Activated T-cell treated with anti-CD3 and anti-CD28 coated beads, Interleukin-2, amount 50 U/mL, for 1 hour (primary cell): Measurements from ENCODE around the gene BEST2.
"Not testable (repeated sequence)": the region's sequence is repeated elsewhere in the genome, so short reads cannot be mapped to it uniquely, and the experiment has no call there.

Experiments used
- DNase-seq: peaks from one replicate; pipeline ENCODE4 v3.0.0-alpha.2; 2020

Gene BEST2

DNA sequence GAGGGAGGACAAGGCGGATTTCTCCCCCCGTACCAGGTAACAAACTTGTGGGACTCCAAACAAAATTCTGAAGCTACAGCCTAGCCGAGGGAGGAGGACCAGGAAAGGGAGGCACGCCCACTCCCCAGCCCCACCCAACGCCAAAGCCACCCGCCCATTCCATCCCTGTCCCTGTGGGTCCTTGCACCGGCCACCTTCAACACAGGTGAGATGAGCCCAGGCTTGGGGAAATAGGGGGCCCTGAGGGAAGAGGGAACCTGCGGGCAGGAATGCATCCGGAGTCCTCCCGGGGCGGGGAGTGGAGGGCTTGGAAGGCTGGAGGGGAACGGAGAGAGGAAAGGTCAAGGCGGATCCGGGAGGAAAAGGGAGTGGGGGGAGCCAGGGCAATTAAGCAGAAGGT lies at the start of gene BEST2:
Gene BEST2 (plus strand): TSS at position 157 of the 400 bp plus-strand sequence. CDS start 802 bp downstream, outside the sequence.
- DNase-seq = no peak

DNA sequence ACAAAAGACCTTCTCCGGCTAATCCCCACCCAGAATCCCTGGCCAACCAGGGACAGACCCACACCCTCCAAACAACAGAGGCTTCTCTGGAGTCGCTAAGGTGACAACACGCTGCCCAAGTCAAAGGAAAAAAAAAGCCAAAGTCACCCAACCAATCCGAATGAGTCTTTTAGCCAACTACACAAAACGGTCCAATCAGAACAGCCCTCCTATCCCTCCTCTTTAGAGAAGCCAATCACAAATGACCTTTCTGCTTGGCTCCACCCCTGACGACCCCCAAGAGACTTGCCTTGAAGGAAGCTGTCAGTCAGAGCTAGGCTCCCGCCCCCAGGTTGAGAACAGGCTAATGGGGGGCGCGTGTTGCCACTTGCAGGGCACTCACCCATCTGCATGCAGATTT lies 48.5 kb upstream of the BEST2 start:
- no peak for DNase-seq

DNA sequence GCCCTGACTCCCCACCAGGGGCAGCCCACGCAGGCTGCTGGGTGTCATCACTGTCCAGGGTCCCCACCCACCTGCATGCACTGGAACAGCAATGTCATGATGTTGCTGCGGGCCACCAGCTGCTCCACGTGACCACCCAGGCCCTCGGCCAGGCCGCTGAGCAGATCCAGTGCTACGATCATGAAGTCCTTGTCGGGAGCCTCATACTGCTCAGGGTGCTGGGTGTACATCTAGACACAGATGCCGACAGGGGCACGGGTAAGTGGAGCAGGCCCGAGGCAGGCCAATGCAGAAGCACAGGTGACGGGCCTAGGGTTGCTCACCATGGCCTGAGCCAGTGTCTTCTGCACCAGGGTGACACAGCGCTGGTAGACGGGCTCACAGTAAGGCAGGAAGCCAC lies 46.4 kb upstream of the BEST2 start:
- DNase-seq = no peak

DNA sequence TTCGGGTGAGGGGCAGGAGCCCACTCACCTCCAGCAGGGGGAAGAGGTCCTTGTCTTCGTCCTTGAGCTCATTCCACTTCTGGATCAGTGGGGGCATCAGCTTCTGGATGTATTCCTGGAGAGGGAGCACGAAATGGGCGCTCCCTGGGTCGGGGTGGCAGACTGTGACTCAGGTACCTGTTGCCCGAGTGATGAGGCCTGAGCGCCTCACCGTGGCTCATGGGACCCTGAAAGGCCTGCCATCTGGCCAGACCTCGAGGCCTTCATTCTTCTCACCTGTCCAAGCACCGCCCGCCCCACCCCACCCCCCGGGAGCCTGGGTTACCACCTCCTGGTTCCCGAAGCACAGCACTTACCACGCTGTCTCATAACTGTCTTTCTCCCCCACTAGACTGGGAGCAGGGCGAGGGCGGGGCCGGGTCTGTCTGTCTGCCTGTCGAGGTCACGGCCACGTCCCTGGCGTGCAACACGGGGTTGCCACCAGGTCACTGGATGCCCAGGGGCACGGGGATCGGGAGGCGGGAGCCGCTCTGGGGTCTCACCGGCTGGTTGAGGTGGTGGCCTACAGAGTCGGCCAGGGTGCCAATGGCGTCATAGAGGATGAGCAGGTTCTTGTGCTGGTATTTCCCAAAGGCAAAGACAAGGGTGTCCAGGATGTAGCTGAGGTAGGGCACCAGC lies 45.8 kb upstream of the BEST2 start:
- DNase-seq = no peak

DNA sequence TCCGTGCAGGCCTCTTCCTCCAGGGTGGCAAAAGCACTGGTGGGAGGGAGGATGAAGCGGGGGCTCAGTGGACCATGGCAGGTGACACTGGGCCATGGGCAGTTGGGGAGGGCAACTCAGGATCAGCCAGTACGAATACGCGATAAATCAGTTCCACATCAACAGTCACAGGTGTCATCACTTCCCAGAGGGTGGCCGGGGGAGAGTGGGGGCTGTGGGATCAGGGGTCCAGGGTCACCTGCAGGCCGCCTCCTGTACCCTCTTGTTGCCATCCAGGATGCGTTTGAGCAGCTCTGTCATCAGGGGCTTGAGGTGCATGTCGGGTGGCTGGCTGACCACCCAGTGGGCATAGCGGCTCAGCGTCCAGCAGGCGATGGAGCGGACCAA lies 45.3 kb upstream of the BEST2 start:
- no peak for DNase-seq

DNA sequence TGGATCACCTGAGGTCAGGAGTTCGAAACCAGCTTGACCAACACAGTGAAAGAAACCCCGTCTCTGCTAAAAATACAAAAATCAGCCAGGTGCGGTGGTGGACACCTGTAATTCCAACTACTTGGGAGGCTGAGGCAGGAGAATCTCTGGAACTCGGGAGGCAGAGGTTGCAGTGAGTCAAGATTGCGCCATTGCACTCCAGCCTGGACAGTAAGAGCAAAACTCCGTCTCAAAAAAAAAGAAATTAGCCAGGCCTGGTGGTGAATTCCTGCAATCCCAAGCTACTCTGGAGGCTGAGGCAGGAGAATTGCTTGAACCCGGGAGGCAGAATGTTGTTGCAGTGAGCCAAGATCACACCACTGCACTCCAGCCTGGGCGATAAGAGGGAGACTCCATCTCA lies 43.0 kb upstream of the BEST2 start:
- DNase-seq = no peak

DNA sequence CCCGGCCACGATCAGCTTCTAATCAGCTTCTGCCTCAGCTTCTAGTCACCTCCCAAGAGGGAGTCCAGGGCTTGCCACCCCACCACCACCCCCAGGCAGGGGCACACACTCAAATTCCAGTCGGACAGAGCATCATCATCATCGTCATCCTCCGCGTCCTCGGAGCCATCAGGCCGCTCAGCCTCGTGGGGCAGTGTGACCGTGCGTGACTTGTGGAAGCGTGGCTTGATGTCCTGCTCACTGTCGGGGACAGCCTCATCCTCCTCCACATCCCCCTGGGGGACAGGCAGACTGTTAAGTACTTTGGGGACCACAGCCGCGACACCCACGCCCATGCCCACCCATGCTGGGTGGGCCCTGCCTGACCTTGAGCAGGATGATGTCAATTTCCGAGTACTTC lies 40.4 kb upstream of the BEST2 start:
- no peak for DNase-seq

DNA sequence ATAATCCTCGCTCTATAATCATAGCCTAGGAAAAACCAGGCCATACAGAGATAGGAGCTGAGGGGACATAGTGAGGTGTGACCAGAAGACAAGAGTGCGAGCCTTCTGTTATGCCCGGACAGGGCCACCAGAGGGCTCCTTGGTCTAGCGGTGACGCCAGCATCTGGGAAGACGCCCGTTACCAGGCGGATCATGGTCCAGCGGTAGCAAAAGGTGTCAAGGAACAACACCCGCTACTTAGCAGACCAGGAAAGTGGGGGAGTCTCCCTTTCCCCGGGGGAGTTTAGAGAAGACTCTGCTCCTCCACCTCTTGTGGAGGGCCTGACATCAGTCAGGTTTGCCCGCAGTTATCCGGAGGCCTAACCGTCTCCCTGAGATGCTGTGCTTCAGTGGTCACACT lies 39.5 kb upstream of the BEST2 start:
- DNase-seq = peak; percentile 33

DNA sequence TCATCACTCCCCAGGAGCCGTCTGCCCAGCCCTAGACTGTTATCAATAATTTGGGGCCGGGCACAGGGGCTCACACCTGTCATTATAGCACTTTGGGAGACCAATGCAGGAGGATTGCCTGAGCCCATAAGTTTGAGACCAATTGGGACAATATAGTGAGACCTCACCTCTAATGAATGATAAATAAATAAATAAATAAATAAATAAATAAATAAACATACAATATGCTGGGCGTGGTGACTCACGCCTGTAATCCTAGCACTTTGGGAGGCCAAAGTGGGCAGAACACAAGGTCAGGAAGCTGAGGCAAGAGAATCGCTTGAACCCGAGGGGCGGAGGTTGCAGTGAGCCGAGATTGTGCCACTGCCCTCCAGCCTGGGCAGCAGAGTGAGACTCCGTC lies 38.3 kb upstream of the BEST2 start:
- not testable (repeated sequence) for DNase-seq

DNA sequence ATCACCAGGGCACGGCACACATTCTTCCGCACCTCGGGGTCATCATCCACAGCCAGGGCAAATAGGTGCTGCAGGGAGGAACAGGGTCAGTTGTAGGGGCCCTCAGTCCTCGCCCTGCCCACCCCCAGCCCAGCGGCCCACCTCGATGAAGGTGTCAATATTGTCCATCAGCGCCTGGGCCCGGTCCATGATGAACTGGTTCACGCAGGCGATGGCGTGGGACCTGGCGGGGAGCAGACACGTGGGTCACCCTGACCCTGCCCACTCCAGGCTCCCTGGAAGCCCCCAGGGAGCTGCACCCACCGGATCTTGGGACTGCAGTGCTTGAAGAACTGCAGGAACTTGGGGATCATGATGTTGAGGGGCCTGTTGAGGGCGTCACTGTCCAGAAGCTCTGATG lies 36.5 kb upstream of the BEST2 start:
- DNase-seq = no peak

DNA sequence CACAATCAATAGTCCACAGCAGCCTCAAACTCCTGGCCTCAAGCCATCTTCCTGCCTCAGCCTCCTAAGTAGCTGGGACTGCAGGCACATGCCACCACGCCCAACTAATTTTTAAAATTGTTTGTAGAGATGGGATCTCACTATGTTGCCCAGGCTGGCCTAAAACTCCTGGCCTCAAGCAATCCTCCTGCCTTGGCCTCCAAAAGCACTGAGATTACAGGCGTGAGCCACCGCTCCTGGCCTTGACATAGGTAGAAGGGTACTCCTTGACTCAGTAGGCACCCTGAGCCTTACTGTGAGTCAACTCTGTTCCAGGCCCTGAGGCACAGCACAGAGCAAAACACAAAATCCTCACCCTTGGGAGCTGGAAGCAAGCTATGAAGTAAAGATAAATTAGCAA lies 35.7 kb upstream of the BEST2 start:
- no peak for DNase-seq

DNA sequence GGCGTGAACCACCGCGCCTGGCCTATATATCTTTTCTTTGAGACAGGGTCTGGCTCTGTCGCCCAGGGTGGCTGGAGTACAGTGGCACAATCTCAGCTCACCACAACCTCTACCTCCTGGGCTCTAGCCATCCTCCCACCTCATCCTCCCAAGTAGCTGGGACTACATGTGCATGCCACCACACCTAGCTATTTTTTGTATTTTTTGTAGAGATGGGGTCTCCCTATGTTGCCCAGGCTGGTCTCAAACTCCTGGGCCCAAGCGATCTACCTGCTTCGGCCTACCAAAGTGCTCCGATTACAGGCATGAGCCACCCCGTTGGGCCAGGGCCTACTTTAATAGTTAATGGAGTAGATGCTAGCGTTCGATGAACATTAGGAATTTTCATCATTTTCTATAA lies 31.3 kb upstream of the BEST2 start:
- no peak for DNase-seq

DNA sequence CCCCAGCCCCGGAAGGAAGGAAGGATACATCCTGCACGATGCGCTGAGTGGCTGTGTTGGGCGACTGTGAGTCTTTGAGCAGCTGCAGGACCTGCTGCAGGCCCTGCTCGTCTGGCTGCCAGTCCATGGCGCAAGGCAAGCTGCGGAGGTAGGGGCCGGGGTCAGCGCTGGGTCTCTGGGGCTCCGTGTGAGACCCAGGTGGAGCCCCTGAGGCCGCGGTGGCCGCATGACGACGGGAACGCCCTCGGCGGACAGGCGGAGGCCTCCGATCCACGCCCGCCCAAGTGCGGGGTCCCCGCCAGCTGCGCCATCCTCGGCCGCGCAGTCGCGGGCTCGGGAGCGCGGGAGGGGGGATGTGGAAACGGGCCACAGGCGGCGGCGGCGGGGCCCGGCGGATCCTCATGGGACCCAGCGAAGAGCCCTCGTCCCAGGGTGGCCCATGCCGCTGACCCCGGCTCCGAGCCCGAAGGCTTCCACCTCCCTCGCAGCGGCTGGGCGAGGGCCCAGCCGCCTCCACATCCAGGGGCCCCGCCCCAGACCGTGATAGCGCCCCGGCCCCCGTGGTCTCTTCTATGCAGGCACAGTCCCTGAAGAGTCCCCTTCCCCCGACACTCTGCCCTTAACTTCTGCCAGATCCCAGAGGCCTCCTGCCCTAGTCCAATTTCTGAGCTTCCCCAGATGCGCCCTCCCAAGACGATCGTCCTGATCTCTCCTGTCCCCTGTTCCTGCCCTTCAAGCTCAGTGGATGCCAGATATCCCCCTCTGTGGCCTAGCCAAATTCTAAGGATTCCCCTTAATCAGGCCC lies 30.5 kb upstream of the BEST2 start:
- peak; percentile 34 for DNase-seq

DNA sequence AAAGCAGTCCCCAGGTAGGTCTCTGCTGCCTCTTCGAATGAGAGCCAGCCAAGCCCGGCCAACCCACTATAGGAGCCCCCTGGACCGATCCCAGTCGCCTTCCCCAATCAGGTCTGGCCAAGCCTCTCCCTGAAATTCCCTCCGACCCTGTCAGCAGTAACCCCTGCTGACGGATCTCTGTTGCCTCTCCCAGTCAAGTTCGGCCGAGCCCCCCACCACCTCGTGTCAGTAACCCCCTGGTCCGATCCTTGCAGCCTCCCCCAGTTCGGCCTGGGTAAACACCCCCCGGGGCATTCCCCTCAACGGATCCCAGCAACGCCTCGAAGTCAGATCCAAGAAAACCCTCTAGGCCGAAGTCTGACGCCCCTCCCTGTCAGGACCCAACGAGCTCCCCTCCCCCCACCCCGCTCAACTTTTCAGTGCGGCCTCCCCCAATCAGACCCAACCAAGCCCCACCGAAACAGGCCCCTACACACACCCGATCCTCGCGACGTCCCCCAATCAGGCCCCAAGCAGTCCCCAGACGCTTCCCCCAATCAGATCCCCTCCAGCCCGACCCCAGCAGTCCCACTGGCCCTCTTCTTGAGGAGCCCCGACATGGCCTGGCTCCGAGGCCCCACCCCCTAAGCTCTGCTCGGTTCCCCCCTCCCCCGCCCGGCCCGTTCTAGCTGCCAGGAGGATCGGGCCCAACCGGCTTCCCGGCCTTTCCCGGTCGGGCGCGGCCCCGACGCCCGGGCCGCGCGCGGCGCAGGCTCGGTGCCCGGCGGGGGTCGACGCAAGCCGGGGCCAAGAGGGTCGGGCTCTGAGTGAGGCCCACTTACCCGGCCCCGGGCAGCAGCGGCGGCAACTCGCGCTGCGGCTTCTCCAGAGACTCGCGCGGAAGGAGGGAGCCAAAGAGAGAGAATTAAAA lies 29.7 kb upstream of the BEST2 start:
- DNase-seq = peak; percentile 64

DNA sequence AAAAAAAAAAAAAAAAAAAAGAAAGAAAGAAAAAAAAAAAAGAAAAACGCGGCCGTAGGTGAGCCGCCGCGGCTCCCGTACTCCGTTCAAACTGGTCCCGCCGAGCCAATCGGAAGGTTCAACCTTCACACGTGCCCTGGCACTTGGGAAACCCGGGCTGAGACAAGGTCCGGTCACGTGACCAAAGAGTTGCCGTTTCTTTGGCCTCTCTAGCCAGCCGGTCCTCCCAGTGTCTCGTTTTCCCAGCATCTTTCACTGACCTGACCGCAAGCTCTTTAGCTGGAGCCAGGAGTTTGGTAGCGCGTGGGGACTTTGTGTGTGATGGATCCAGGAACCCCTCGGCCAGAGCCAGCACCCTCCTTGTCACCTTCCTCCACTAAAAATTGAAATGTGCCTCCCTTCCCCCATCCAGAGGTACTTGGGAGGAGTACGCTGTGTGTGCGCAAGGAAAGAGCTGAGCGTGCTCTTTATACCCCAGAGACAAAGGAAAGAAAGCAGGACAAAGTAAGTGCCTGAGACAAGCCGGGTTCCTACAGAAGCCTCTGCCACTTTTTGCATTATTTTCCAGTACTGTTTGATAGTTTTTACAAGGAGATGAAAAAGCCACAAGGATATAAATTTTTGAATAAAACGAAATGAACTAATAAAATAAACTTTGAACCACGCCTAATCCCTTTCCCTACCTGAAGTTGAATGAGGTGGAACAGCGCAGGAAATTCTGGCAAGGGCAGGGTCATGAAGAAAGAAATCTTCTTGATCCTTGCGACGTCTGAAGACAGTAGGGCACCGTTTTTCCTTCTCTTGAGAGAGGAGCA lies 28.8 kb upstream of the BEST2 start:
- DNase-seq = peak; percentile 85

DNA sequence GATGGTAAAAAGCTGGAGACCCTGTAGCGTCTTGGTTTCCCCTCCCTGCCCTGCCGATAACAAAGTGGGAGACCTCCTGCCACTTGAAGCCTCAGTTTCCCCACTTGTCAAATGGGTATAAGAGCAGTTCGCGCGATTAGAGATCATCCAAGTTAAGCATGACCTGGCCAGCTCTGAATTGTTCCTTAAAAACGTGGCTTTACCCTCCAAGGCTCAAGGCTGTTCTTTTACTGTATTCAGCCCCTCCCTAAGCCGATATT lies 28.3 kb upstream of the BEST2 start:
- DNase-seq = no peak

DNA sequence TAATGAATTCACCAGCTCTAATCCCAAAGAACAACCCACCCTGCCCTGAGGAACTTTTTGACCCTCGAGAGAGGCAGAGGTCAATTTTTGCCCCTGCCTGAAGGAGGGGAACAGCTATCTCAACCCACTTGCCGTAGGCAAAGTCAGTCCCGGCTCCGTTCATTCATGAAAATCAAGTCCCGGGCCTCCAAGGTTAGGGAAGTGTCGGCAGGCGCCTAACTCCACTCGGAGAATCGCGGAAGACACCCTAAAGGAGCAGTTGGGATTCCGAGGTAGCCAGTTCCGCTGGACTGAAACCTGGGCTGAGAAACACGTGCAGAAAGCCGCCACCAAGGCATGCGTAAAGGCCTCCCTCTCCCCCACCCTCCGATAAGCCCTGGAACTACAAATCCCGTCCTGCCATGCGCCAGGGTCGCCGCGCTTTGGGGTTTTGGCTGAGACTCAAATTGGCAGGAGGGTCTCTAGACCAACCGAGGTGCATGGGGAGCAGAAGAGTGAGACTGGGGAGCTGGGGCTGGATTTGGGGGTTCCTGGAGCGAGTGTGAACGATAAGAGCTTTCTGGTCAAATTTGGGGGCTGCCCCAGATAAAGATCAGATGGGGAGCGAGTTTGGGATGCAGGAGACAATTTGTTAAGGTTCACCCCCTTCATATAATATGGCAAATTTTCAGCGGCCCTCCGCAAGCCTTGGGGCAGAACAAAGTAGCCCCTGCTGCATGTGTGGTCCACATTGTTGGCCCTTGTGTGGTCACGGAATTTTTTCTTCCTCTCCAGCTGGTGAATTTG lies 27.8 kb upstream of the BEST2 start, which contains the start of gene TNPO2:
Gene TNPO2 (minus strand): TSS at position 292 of the 786 bp plus-strand sequence. CDS start 2,955 bp downstream, outside the sequence.
- peak; percentile 67 for DNase-seq

DNA sequence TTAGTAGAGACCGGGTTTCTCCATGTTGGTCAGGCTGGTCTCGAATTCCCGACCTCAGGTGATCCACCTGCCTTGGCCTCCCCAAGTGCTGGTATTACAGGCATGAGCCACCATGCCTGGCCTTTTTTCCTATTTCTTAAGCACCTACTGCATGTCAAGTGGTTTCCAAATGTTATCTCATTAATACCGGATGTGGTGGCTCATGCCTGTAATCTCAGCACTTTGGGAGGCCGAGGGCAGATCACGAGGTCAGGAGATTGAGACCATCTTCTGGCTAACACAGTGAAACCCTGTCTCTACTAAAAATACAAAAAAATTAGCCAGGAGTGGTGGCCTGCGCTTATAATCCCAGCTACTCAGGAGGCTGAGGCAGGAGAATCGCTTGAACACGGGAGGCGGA lies 26.0 kb upstream of the BEST2 start:
- DNase-seq = not testable (repeated sequence)

DNA sequence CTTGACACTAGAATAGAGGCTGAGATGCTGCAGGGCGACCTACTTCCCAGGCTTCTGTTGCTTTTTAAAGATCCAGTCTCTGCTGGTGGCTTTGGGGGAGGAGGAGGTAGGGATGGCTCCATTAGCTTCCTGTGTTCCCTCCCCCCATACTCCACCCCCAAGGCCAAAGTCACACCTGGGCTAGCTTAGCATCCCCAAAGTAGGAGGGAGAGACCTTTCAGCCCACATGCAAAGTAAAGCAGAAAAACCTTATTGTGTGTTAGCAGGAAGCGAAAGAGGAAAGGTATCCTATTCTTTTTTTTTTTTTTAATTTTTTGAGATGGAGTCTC lies 24.6 kb upstream of the BEST2 start:
- no peak for DNase-seq

DNA sequence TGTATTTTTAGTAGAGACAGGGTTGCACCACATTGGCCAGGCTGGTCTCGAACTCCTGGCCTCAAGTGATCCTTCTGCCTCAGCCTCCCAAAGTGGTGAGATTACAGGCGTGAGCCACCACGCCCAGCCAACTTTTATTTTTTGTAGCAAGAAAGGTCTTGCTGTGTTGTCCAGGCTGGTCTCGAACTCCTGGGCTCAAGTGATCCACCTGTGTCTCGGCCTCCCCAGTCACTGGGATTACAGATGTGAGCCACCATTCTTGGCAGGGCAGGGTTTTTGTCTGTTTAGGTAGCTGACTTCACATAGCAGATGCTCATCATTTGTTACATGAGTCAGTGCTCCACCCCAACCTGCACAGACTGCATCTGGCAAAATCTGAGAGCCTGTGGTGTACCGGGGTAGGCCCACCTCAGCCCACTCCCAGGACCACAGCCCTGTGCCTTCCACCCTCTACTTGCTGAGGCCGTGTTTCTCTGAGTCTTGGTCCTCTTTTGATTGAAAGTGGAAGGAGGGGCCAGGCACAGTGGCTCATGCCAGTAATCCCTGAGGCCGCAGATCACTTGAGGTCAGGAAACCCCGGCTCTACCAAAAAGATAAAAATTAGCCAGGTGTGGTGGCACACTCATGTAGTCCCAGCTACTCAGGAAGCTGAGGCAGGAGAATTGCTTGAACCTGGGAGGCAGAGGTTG lies 23.7 kb upstream of the BEST2 start:
- no peak for DNase-seq

DNA sequence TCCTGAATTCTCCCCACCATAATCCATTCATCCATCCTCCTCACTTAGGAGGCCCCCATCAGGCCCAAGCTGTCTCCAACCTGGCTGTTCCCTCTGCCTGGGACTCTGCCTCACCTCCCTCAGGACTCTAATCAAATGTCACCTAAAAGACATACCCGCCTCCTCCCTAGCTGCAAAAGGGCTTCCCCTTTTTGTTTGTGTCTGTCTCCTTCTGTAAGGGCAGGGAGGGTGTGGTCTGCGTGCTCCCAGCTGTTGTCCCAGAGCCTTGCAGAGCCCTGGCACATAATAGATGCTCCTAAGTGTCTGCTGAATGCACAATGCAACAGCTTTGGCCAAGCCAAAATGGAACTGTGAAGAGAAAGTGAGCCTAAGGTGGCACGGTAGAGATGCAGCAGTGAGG lies 21.5 kb upstream of the BEST2 start:
- DNase-seq = no peak

DNA sequence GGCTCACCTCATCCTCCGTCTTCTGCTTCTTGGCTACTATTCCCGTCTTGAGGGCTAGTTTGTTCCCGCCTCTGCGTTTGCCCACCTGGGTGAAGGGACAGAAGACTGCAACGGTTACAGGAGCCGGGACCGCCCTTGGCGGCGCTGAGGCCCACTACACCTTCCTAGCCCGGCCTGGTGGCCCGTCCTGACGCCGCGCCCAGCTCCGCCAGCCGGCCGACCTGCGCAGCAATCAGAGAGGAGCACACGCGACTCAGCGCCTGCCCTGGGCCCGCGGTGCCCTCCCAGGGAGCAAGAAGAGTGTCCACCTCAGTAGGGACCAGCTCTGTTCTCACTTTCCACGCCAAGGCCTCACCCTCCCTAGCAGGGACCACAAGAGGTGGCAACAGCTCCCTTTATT lies 20.3 kb upstream of the BEST2 start:
- DNase-seq = no peak
